Mammary epithelial cell (primary cell): ENCODE results near the gene USP30.

ENCODE experiments used
- CTCF ChIP-seq, 2 donors: IDR thresholded peaks in 1 of 2; conservative IDR thresholded peaks in 1 of 2; 2 replicates each; pipeline ENCODE4 v1.5.1; 2011 to 2012; ENCODE audit warnings: inconsistent platforms in 2 of 2, low read length in 2 of 2, mild to moderate bottlenecking in 2 of 2, control low read depth in 1 of 2, low read depth in 1 of 2; ENCODE audit not compliant: insufficient read depth in 1 of 2; ENCODE audit errors: extremely low read depth in 1 of 2
- EZH2 ChIP-seq: IDR thresholded peaks from 2 replicates; pipeline ENCODE4 v1.6.1; 2012; ENCODE audit warnings: low read length, inconsistent platforms, borderline replicate concordance

- TF ChIP-seq CTCF (conservative IDR thresholded peaks at IDR 0.05 in 1 of 2, IDR thresholded peaks at IDR 0.05 in 1 of 2; ENCODE audit: extremely low read depth in 1 of 2, insufficient read depth in 1 of 2, low read depth in 1 of 2, low read length in 2 of 2) (no peak), EZH2 (no peak)
Measured at GRCh38 chr12:109102491-109102890, 50.1 kb downstream of the USP30 start.
